ENCODE measurements around the gene POMT2.

Gene POMT2

DNA sequence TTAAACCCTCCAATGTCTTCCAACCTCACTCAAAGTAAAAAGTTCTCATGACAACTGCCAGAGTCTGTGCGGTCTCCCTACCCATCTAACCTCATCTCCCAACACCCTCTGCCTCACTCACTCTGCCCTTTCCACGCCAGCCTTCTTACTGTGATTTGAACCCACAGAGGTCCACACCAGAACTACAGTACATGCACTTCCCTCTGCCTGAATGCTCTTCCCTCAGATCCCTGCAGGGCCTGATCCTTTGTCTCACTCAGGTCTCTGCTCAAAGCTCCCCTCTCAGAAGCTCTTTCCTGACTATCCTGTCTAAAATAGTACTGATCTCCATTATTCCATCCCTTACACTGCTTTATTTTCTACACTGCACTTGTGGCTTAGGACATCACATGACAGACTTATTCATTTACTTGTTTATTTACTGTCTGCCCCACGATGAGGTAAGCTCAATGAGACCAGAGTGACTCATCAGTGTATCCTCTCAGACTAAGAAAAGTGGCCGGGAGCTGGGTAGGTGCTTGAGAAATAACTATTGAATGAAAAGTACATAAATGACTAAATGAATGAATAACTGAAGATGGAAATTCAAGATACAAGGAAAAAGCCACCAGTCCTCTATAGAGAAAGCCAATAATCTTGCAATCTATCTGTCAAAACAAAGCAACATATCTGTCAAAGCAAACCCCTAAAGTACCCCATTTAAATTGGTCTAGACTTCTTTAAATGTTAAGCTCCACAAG, 17.1 kb downstream of the POMT2 start:
- POLR2A ChIA-PET, result interaction anchor here (0.6 to 2.1 kb wide), 4 partner anchors 11 to 1517 kb away, joined by 3 to 12 read pairs (median 6); partner anchors contain the start of genes GSTZ1 and POMT2
- peak; percentile 91 for DNase-seq (ENCODE audit: low read depth, low spot score)
- TF ChIP-seq, protein P1, sequence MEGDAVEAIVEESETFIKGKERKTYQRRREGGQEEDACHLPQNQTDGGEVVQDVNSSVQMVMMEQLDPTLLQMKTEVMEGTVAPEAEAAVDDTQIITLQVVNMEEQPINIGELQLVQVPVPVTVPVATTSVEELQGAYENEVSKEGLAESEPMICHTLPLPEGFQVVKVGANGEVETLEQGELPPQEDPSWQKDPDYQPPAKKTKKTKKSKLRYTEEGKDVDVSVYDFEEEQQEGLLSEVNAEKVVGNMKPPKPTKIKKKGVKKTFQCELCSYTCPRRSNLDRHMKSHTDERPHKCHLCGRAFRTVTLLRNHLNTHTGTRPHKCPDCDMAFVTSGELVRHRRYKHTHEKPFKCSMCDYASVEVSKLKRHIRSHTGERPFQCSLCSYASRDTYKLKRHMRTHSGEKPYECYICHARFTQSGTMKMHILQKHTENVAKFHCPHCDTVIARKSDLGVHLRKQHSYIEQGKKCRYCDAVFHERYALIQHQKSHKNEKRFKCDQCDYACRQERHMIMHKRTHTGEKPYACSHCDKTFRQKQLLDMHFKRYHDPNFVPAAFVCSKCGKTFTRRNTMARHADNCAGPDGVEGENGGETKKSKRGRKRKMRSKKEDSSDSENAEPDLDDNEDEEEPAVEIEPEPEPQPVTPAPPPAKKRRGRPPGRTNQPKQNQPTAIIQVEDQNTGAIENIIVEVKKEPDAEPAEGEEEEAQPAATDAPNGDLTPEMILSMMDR (IDR thresholded peaks at IDR 0.05; ENCODE audit: insufficient read depth, low read length, missing control alignments), result no peak
- H3K4me3 ChIP-seq (ENCODE audit: low read depth, low read length), result no peak overlapping the region
- CTCF ChIA-PET, result interaction anchor here (0.6 to 13.8 kb wide), 11 partner anchors 8 to 248 kb away, joined by 3 to 416 read pairs (median 4); partner anchors contain the start of genes GSTZ1 and POMT2

DNA sequence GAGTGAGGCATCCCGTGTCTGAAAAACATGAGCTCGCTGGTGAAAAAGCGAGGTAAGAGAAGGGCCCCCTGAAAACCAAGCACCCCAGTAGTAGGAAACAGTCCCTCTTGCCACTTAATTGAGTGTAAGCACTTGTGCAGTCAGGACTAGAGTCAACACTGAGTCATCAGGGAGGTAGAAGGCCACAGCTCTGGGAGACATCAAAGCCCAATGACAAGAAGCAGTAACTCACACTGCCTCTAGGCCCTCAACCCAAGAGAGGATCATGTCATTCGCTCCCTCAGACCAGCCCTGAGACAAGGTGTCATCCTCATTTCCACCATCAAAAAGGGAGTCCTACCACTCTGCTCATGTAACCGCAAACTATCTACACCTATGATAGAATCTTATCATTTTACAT, 17.8 kb downstream of the POMT2 start:
- TF ChIP-seq, protein P1 (IDR thresholded peaks at IDR 0.05; ENCODE audit: insufficient read depth, low read length, missing control alignments), result no peak
- ChIA-PET CTCF (interaction anchor here (0.6 to 13.8 kb wide), 8 partner anchors 11 to 177 kb away, joined by 3 to 416 read pairs (median 30); partner anchors contain the start of genes GSTZ1 and POMT2), POLR2A (interaction anchor here (1.0 to 2.1 kb wide), 2 partner anchors 11 to 13 kb away, joined by 4 to 12 read pairs; no protein-coding TSS in a partner anchor)
- H3K4me3 ChIP-seq (ENCODE audit: low read depth, low read length), result no peak overlapping the region
- DNase-seq (ENCODE audit: low read depth, low spot score), result no peak

DNA sequence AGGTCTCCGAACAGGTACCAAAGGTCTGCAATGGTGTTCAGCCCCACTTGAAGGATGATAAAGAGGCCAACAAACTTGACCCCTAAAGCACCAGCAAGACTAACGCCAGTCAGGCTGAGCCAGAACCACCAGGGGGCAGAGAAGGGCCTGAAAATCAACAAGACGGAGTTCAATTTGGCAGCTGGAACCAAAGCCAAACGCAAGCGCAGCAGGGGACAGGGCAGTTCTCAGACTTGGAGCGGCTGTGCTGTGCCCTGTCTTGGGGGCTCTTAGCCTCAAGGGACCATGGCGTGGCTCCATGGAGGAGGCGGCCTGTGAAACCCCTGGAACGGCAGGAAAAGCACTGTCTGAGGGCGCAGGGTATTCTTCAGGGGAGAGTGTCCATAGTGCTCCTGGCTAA, 19.6 kb downstream of the POMT2 start:
- POLR2A ChIA-PET, result no interaction called here
- CTCF ChIA-PET, result interaction anchor here (0.6 to 13.8 kb wide), 14 partner anchors 9 to 428 kb away, joined by 3 to 416 read pairs (median 4); partner anchors contain the start of genes GSTZ1, POMT2, SAMD15 and TMED8
- TF ChIP-seq, protein P1 (IDR thresholded peaks at IDR 0.05; ENCODE audit: insufficient read depth, low read length, missing control alignments), result peak; percentile 90
- DNase-seq (ENCODE audit: low read depth, low spot score), result no peak
- H3K4me3 ChIP-seq (ENCODE audit: low read depth, low read length), result no peak overlapping the region

DNA sequence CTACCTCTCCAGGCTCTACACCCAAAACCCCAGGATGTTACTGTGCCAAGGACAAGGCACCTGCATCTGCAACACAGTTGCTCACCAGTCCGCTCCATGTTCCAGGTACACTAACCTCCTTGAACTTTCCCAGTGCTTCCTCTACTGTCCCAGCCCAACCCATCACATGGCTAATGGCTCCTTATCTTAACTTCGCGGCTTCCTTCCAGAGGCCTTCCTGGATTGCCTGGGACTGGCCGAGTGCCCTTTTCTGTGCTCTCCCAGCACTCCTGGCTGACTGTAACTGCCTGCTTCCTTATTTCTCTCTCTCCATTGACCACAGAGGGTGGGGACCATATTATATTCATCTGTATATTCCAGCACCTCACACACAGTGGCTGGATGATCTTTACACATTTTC, 20.9 kb downstream of the POMT2 start:
- DNase-seq (ENCODE audit: low read depth, low spot score), result no peak
- ChIA-PET CTCF (interaction anchor here (1.0 to 13.8 kb wide), 8 partner anchors 8 to 251 kb away, joined by 3 to 416 read pairs (median 30); partner anchors contain the start of genes GSTZ1 and POMT2), POLR2A (no interaction called here)
- H3K4me3 ChIP-seq (ENCODE audit: low read depth, low read length), result no peak overlapping the region
- TF ChIP-seq, protein P1 (IDR thresholded peaks at IDR 0.05; ENCODE audit: insufficient read depth, low read length, missing control alignments), result no peak

DNA sequence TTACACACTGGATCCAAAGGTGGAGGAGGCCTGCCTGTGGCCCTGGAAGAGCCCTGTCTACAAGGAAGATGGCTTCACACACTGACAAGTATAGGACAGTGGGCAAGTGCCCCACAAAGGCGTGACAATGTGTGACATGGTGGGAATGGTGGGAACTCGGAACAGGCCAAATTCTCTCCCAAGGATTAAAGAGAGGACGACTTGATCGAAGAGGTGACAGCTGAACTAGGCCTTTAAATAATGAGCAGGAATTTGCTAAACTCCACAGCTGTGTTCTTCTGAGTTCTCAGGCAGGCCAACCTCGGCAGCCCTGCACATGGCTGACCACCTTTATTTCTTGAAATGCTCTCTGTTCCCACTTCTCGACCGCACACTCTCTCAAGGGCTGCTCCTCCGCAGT, 23.8 kb downstream of the POMT2 start:
- DNase-seq (ENCODE audit: low read depth, low spot score), result no peak
- H3K4me3 ChIP-seq (ENCODE audit: low read depth, low read length), result no peak overlapping the region
- TF ChIP-seq, protein P1 (IDR thresholded peaks at IDR 0.05; ENCODE audit: insufficient read depth, low read length, missing control alignments), result no peak
- ChIA-PET POLR2A (no interaction called here), CTCF (interaction anchor here (1.2 to 13.8 kb wide), 3 partner anchors 13 to 84 kb away, joined by 3 to 416 read pairs (median 62); no protein-coding TSS in a partner anchor)

DNA sequence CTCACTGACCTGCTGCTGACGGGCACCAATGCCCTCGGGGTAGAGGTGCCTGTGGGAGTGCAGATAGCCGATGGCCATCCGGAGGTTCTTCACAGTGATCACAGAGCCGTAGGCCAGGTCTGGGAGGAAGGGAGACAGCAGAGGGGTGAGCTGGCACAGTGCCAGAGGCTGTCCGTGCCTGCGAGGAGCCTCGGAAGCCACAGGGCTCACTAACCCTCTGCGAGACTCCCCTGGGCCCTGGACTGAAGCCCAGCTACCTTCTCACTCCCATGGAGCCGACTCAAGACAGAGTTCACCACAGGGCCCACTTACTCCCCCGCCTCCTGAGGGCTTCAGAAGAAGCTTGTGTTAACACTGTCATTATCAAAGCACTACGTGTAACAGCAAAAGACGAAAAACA, 24.5 kb downstream of the POMT2 start:
- no peak overlapping the region for H3K4me3 ChIP-seq (ENCODE audit: low read depth, low read length)
- ChIA-PET POLR2A (no interaction called here), CTCF (interaction anchor here (1.2 to 13.8 kb wide), 3 partner anchors 8 to 83 kb away, joined by 3 to 416 read pairs (median 3); no protein-coding TSS in a partner anchor)
- DNase-seq (ENCODE audit: low read depth, low spot score), result no peak
- TF ChIP-seq, protein P1 (IDR thresholded peaks at IDR 0.05; ENCODE audit: insufficient read depth, low read length, missing control alignments), result no peak

All from AG04449 (cell line).